GM12878 (cell line): ENCODE measurements around the gene CCDC97. TPM values are rescaled to one million over a fixed set of nuclear protein-coding genes. Genes with fewer than 3 reads are reported as not detected.

Source experiments
- ATAC-seq: fragments of 200-7000 bp; cut with Tn5 transposase; 3 replicates; pipeline ENCODE4 v1.9.1; 2020; ENCODE audit warnings: mild to moderate bottlenecking, moderate library complexity
- BruUV-seq: library from RNA; stranded (reverse); fragments of 400-500 nt; replicated peaks from 2 replicates; lab custom pipeline; 2021; lab: Mats Ljungman, UMichigan
- CTCF ChIA-PET: fragments of 300-600 bp; sonication (Branson Sonifier 250); formaldehyde crosslinking; extraction: SDS; loops from one replicate; lab custom pipeline; 2021; ENCODE audit warnings: inconsistent platforms; lab: Yijun Ruan, JAX
- POLR2A ChIA-PET: fragments of 350-600 bp; formaldehyde crosslinking; extraction: SDS; loops from one replicate; lab custom pipeline; 2021; ENCODE audit warnings: inconsistent platforms; lab: Charles Lee
- RAD21 ChIA-PET: fragments of 300-600 bp; sonication (Branson Sonifier 250); formaldehyde crosslinking; loops from one replicate; lab custom pipeline; 2023; ENCODE audit warnings: antibody characterized with exemption; ENCODE audit not compliant: unreplicated experiment; lab: Charles Lee
- SMC1A ChIA-PET: fragments of 300-600 bp; sonication (Branson Sonifier 250); formaldehyde crosslinking; loops from one replicate; lab custom pipeline; 2023; ENCODE audit not compliant: unreplicated experiment, uncharacterized antibody; lab: Charles Lee
- DNase-seq: peaks from one replicate; pipeline ENCODE4 v3.0.0-alpha.2; 2011; ENCODE audit warnings: low read depth, low spot score
- FAIRE-seq: peaks from 3 replicates; lab custom pipeline; 2011; peaks lifted over from hg19 to GRCh38; lab: Jason Lieb, UNC
- H2AFZ ChIP-seq: 2 replicates; pipeline ENCODE4 v1.6.0; 2011; ENCODE audit warnings: low read depth, low read length, control low read depth; ENCODE audit not compliant: control insufficient read depth
- H3K27ac ChIP-seq: 2 replicates; pipeline ENCODE4 v1.5.1; 2011; ENCODE audit warnings: control low read depth; ENCODE audit not compliant: control insufficient read depth, insufficient read depth
- H3K27me3 ChIP-seq, 2 experiments: replicated peaks in 1 of 2; 2 replicates each; pipeline versions ENCODE4 v1.6.0 to v1.6.1; 2011; ENCODE audit warnings: low read length in 1 of 2; ENCODE audit not compliant: control insufficient read depth in 2 of 2, insufficient read depth in 2 of 2
- H3K36me3 ChIP-seq, 2 experiments: 2 replicates each; pipeline ENCODE4 v1.5.1; 2011; ENCODE audit warnings: low read length in 1 of 2; ENCODE audit not compliant: control insufficient read depth in 2 of 2, insufficient read depth in 2 of 2
- H3K4me1 ChIP-seq: 2 replicates; pipeline ENCODE4 v1.6.1; 2011; ENCODE audit warnings: mild to moderate bottlenecking, low read length, moderate library complexity, mixed read lengths; ENCODE audit not compliant: control insufficient read depth, insufficient read depth
- H3K4me2 ChIP-seq: 2 replicates; pipeline ENCODE4 v1.6.0; 2011; ENCODE audit warnings: control low read depth; ENCODE audit not compliant: control insufficient read depth, insufficient read depth
- H3K4me3 ChIP-seq: fragments of 200-600 bp; sonication (generic); 2 replicates; pipeline ENCODE4 v1.5.1; 2016
- H3K79me2 ChIP-seq: 2 replicates; pipeline ENCODE4 v1.6.0; 2011; ENCODE audit warnings: low read length; ENCODE audit not compliant: control insufficient read depth, insufficient read depth
- H3K9ac ChIP-seq: 2 replicates; pipeline ENCODE4 v1.8.0; 2011; ENCODE audit warnings: low read length, control low read depth, mixed read lengths; ENCODE audit not compliant: control insufficient read depth, insufficient read depth
- H3K9me3 ChIP-seq: replicated peaks from 3 replicates; pipeline ENCODE4 v1.5.1; 2011; ENCODE audit warnings: mild to moderate bottlenecking, low read length; ENCODE audit not compliant: control insufficient read depth, insufficient read depth
- H4K20me1 ChIP-seq: 2 replicates; pipeline ENCODE4 v1.6.0; 2011; ENCODE audit not compliant: control insufficient read depth, insufficient read depth
- BHLHE40 ChIP-seq, 2 experiments: fragments of 450-650 bp in 1 of 2; IDR thresholded peaks; 2 replicates each; pipeline ENCODE4 v1.6.1; 2011 to 2017; ENCODE audit warnings: low read depth in 2 of 2, borderline replicate concordance in 1 of 2, improper control_type of control experiment in 1 of 2, low read length in 1 of 2, mild to moderate bottlenecking in 1 of 2
- CHD1 ChIP-seq: IDR thresholded peaks from 2 replicates; pipeline ENCODE4 v1.6.1; 2012; ENCODE audit warnings: low read depth, low read length, improper control_type of control experiment
- FOS ChIP-seq: IDR thresholded peaks from 3 replicates; pipeline ENCODE4 v1.6.1; 2011; ENCODE audit warnings: borderline replicate concordance; ENCODE audit not compliant: insufficient read length; ENCODE audit errors: extremely low read depth
- IKZF2 ChIP-seq, 2 experiments: fragments of 450-650 bp; IDR thresholded peaks; 2 replicates each; pipeline ENCODE4 v1.6.1; 2017; ENCODE audit warnings: mild to moderate bottlenecking in 2 of 2, moderate library complexity in 2 of 2
- LARP7 ChIP-seq: fragments of 450-650 bp; IDR thresholded peaks from 2 replicates; pipeline ENCODE4 v1.6.1; 2017; ENCODE audit warnings: mild to moderate bottlenecking
- NKRF ChIP-seq: fragments of 450-650 bp; conservative IDR thresholded peaks from 2 replicates; pipeline ENCODE4 v1.6.1; 2017; ENCODE audit warnings: mild to moderate bottlenecking, moderate library complexity
- NR2C2 ChIP-seq: IDR thresholded peaks from 2 replicates; pipeline ENCODE4 v1.6.1; 2011; ENCODE audit warnings: borderline replicate concordance, low read depth; ENCODE audit not compliant: control insufficient read depth, insufficient read length
- PML ChIP-seq: IDR thresholded peaks from 2 replicates; pipeline ENCODE4 v1.6.1; 2012; ENCODE audit warnings: low read length, inconsistent platforms
- POLR2A ChIP-seq: IDR thresholded peaks from 2 replicates; pipeline ENCODE4 v1.6.1; 2011; ENCODE audit warnings: low read depth, mild to moderate bottlenecking, low read length
- RAD51 ChIP-seq: fragments of 450-650 bp; IDR thresholded peaks from 2 replicates; pipeline ENCODE4 v1.6.1; 2016; ENCODE audit warnings: moderate library complexity, mild to moderate bottlenecking, inconsistent platforms
- ZNF217 ChIP-seq: fragments of 450-650 bp; IDR thresholded peaks from 2 replicates; pipeline ENCODE4 v1.6.1; 2017; ENCODE audit warnings: antibody characterized with exemption, mild to moderate bottlenecking
- ZNF274 ChIP-seq: IDR thresholded peaks from one replicate; pipeline ENCODE4 v1.8.0; 2011; ENCODE audit not compliant: insufficient read length, insufficient read depth
- WGBS: methylation state at CpG from one replicate; pipeline ENCODE4 v1.1.6; 2016; ENCODE audit warnings: low lambda C conversion rate; ENCODE audit not compliant: insufficient replicate concordance, insufficient coverage; ENCODE audit errors: missing lambda C conversion rate; 5-methylcytosine and 5-hydroxymethylcytosine counted together
- in situ Hi-C: fragments of 300-500 bp; cut with MboI; formaldehyde crosslinking; loops from 9 replicates; pipeline ENCODE4 v1.14.3; 2018; ENCODE audit warnings: mixed read lengths
- intact Hi-C: fragments of 100-400 bp; cut with micrococcal nuclease; formaldehyde crosslinking; loops from one replicate; pipeline ENCODE4 v1.14.2; 2022; ENCODE audit not compliant: unreplicated experiment
- polyA plus RNA-seq, 11 experiments: library from polyadenylated mRNA; depleted of rRNA in 4 of 11; unstranded in 6 of 11; stranded (reverse) in 5 of 11; fragments of >200 nt; fragmentation: Nextera tagmentation in 4 of 11; fragmentation: Illumina TruSeq in 1 of 11; extraction: Ambion mirVana in 4 of 11; extraction: Trizol in 1 of 11; gene quantifications; 1 replicate in 1 of 11; 2 replicates in 10 of 11; pipeline versions ENCODE4 v1.2.1 to v1.2.3, GENCODE V29; 2011 to 2016; ENCODE audit warnings: inconsistent platforms in 2 of 11, missing spikeins in 2 of 11, low read depth in 1 of 11
- total RNA-seq, 4 experiments: library from RNA; depleted of rRNA in 3 of 4; stranded (reverse); fragments of >200 nt in 3 of 4; fragmentation: Illumina TruSeq in 1 of 4; extraction: Trizol in 1 of 4; gene quantifications; 2 replicates each; pipeline versions ENCODE4 v1.2.1 to v1.2.3, GENCODE V29; 2013 to 2021
- TF ChIP-seq, protein P1 (sequence below): IDR thresholded peaks from 2 replicates; pipeline ENCODE4 v1.6.1; 2011; ENCODE audit warnings: mild to moderate bottlenecking, low read depth, low read length, moderate library complexity; ENCODE audit not compliant: insufficient replicate concordance
- TF ChIP-seq, protein P2 (sequence below): fragments of 450-650 bp; IDR thresholded peaks from 2 replicates; pipeline ENCODE4 v1.6.1; 2016; ENCODE audit warnings: mild to moderate bottlenecking
- TF ChIP-seq, protein P3 (sequence below): IDR thresholded peaks from 2 replicates; pipeline ENCODE4 v1.6.1; 2011; ENCODE audit warnings: borderline replicate concordance, low read depth, mild to moderate bottlenecking, moderate library complexity, mixed read lengths, low read length; ENCODE audit not compliant: insufficient read depth; ENCODE audit errors: extremely low read length

Gene CCDC97
- total and polyA plus RNA-seq, 10 of the 15 experiments (the other 5 are each of a cell fraction or from before 2014, with no cell fraction given): 1.8 to 34.1 (median 18.8) TPM

DNA sequence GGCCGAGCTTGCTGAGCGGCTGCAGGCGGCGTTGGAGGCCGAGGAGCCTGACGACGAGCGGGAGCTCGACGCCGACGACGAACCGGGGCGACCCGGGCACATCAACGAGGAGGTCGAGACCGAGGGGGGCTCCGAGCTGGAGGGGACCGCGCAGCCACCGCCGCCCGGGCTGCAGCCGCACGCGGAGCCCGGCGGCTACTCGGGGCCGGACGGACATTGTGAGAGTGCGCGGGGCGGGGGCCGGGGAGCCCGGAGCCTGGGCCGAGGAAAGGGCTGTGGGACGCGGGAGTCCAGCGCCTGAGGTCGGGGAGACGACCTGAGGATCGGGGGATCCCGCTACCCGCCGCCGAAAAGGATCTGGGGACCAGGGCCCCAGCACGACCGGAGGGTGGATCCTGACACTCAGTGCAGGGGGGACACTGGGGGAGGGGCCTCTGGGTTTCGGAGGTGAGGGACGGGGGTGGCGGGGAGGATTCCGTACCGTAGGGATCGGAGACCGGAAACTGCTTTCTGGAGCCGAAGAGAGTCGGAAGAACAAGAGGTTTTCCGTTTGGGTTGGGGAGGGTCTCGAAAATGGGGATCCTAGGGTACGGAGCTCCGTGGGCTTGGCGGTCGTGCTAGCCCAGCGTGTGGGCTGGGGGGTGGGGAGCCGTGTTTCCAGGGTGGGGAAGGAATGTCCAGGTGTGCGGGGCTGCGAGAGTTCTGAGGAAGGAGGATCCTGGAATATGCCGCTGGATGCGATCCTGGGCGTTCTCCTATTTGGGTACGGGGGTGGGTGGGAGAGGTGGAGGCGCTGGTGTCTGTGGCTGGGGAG, 45.2 kb upstream of the CCDC97 start:
- H4K20me1 ChIP-seq: no peaks in the 10 kb centered on the region
- BruUV-seq: no TSS peak
- no peak for DNase-seq
- H2AFZ ChIP-seq: peak overlapping the region; percentile 45; the same call in 1 of the 2 replicates
- no peak for FAIRE-seq
- no peaks in the 10 kb centered on the region for H3K27me3 ChIP-seq
- ChIA-PET POLR2A (interaction anchor here (0.6 to 2.8 kb wide), 10 partner anchors 34 to 1019 kb away, joined by 3 to 14 read pairs (median 8); partner anchors contain the start of genes B9D2, DMAC2 and RAB4B), CTCF (interaction anchor here (0.7 to 7.1 kb wide), 8 partner anchors 31 to 174 kb away, joined by 3 to 90 read pairs (median 10); partner anchors contain the start of genes CCDC97 and TGFB1), RAD21 (interaction anchor here (0.8 to 5.3 kb wide), 8 partner anchors 33 to 290 kb away, joined by 3 to 42 read pairs (median 4); partner anchors contain the start of genes B9D2 and CCDC97), SMC1A (interaction anchor here (1.5 to 5.5 kb wide), 11 partner anchors 20 to 100 kb away, joined by 3 to 34 read pairs (median 7); partner anchors contain the start of gene B9D2)
- no peaks in the 10 kb centered on the region for H3K9me3 ChIP-seq
- H3K9ac ChIP-seq: peak overlapping the region; percentile 100
- ATAC-seq: peak; percentile 10
- in situ Hi-C loops: loop anchor here (5.0 kb wide), 1 partner anchor 62 kb away; no protein-coding TSS in a partner anchor
- H3K4me2 ChIP-seq: peak overlapping the region; percentile 82; the same call in 1 of the 2 replicates
- peak overlapping the region; percentile 95 for H3K4me3 ChIP-seq
- peaks cover 5 to 11% of the 10 kb centered on the region in 2 experiments; a peak in 3 of 4 replicates for H3K36me3 ChIP-seq
- H3K79me2 ChIP-seq: peaks cover 55% of the 10 kb centered on the region
- H3K27ac ChIP-seq: peak overlapping the region; percentile 100
- no peaks in the 10 kb centered on the region for H3K4me1 ChIP-seq
- intact Hi-C loops: loop anchor here (5.0 kb wide), 1 partner anchor 133 kb away; the partner anchor contains the start of genes BCKDHA and EXOSC5
- WGBS: under 1% methylated on average over 49 of the region's 75 CpGs
- TF ChIP-seq ZNF217: 0 out of 2 replicates have a peak, but pooled peaks have one; percentile 49
- TF ChIP-seq NR2C2: no peak
- no peak for TF ChIP-seq BHLHE40 (IDR thresholded peaks at IDR 0.05; ENCODE audit: borderline replicate concordance in 1 of 2, low read depth in 2 of 2, low read length in 1 of 2)
- TF ChIP-seq LARP7: peak; percentile 98
- 0 out of 2 replicates have a peak, but pooled peaks have one; percentile 25 for TF ChIP-seq CHD1
- TF ChIP-seq, protein P1, sequence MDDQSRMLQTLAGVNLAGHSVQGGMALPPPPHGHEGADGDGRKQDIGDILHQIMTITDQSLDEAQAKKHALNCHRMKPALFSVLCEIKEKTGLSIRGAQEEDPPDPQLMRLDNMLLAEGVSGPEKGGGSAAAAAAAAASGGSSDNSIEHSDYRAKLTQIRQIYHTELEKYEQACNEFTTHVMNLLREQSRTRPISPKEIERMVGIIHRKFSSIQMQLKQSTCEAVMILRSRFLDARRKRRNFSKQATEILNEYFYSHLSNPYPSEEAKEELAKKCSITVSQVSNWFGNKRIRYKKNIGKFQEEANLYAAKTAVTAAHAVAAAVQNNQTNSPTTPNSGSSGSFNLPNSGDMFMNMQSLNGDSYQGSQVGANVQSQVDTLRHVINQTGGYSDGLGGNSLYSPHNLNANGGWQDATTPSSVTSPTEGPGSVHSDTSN: no peak
- peak; percentile 4 to 22; a peak in 2 of 4 replicates for TF ChIP-seq IKZF2 (IDR thresholded peaks at IDR 0.05)
- no peak for TF ChIP-seq ZNF274
- no peak for TF ChIP-seq RAD51
- TF ChIP-seq, protein P2, sequence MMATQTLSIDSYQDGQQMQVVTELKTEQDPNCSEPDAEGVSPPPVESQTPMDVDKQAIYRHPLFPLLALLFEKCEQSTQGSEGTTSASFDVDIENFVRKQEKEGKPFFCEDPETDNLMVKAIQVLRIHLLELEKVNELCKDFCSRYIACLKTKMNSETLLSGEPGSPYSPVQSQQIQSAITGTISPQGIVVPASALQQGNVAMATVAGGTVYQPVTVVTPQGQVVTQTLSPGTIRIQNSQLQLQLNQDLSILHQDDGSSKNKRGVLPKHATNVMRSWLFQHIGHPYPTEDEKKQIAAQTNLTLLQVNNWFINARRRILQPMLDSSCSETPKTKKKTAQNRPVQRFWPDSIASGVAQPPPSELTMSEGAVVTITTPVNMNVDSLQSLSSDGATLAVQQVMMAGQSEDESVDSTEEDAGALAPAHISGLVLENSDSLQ: peak; percentile 19; the same call in 1 of the 2 replicates
- no peak for TF ChIP-seq PML
- no peak for TF ChIP-seq FOS
- TF ChIP-seq NKRF: peak; percentile 61
- TF ChIP-seq POLR2A: peak; percentile 80
- TF ChIP-seq, protein P3, sequence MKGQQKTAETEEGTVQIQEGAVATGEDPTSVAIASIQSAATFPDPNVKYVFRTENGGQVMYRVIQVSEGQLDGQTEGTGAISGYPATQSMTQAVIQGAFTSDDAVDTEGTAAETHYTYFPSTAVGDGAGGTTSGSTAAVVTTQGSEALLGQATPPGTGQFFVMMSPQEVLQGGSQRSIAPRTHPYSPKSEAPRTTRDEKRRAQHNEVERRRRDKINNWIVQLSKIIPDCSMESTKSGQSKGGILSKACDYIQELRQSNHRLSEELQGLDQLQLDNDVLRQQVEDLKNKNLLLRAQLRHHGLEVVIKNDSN: no peak
